Brain microvascular endothelial cell (primary cell): Measurements from ENCODE around the gene PADI4.

Source experiments
- DNase-seq: peaks from one replicate; pipeline ENCODE4 v3.0.0-alpha.2; 2020
- H3K27ac ChIP-seq: fragments of 250-450 bp; sonication (Bioruptor Pico); 2 replicates; pipeline ENCODE4 v1.5.1; 2020; ENCODE audit warnings: mild to moderate bottlenecking, moderate library complexity
- H3K27me3 ChIP-seq: fragments of 250-450 bp; sonication (Bioruptor Pico); replicated peaks from 2 replicates; pipeline ENCODE4 v1.5.1; 2020; ENCODE audit warnings: mild to moderate bottlenecking
- H3K36me3 ChIP-seq: fragments of 250-450 bp; sonication (Bioruptor Pico); replicated peaks from 2 replicates; pipeline ENCODE4 v1.5.1; 2020; ENCODE audit warnings: mild to moderate bottlenecking
- H3K4me3 ChIP-seq: 2 replicates; pipeline ENCODE4 v1.5.1; 2011; ENCODE audit warnings: low read depth, mild to moderate bottlenecking, control low read depth, low read length, moderate library complexity
- in situ Hi-C: cut with HindIII; loops from 2 replicates; pipeline ENCODE4 v1.10.0; 2017; ENCODE audit warnings: low sequenced_read_pairs, low pct_ligation_motif_present
- TF ChIP-seq, protein P1 (sequence below): IDR thresholded peaks from 2 replicates; pipeline ENCODE4 v1.5.1; 2011; ENCODE audit warnings: low read depth, mild to moderate bottlenecking, moderate library complexity, low read length, control low read depth, inconsistent platforms; ENCODE audit errors: missing control alignments

PADI4 gene

DNA sequence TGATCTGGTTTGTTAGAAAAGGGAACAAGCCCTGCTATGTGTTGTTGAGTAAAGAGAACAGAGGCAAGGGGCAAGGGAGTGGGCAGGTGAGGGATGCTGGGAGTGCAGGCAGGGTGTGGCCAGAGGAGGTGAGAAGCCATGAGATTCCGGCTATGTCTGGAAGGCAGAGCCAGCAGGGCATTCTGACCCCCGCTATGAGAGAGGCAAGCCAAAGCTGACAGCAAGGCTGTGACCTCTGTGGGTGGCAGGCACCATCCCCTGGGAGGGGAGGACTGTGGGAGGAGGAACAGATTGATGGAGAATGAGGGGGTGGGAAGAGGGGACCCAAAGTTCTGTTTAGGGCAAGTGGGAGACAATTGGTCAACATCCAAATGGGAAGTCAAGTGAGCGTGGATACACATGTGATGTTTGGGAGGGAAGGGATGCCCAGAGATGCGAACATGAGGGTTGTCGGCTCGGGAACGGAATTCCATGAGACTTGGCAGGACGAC, 44.5 kb downstream of the PADI4 start:
- Histone ChIP-seq H3K27ac (no peak overlapping the region), H3K36me3 (no peaks in the 10 kb centered on the region), H3K4me3 (no peak overlapping the region), H3K27me3 (no peaks in the 10 kb centered on the region)
- DNase-seq = no peak
- in situ Hi-C loops = no loop called here
- TF ChIP-seq, protein P1, sequence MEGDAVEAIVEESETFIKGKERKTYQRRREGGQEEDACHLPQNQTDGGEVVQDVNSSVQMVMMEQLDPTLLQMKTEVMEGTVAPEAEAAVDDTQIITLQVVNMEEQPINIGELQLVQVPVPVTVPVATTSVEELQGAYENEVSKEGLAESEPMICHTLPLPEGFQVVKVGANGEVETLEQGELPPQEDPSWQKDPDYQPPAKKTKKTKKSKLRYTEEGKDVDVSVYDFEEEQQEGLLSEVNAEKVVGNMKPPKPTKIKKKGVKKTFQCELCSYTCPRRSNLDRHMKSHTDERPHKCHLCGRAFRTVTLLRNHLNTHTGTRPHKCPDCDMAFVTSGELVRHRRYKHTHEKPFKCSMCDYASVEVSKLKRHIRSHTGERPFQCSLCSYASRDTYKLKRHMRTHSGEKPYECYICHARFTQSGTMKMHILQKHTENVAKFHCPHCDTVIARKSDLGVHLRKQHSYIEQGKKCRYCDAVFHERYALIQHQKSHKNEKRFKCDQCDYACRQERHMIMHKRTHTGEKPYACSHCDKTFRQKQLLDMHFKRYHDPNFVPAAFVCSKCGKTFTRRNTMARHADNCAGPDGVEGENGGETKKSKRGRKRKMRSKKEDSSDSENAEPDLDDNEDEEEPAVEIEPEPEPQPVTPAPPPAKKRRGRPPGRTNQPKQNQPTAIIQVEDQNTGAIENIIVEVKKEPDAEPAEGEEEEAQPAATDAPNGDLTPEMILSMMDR = no peak

DNA sequence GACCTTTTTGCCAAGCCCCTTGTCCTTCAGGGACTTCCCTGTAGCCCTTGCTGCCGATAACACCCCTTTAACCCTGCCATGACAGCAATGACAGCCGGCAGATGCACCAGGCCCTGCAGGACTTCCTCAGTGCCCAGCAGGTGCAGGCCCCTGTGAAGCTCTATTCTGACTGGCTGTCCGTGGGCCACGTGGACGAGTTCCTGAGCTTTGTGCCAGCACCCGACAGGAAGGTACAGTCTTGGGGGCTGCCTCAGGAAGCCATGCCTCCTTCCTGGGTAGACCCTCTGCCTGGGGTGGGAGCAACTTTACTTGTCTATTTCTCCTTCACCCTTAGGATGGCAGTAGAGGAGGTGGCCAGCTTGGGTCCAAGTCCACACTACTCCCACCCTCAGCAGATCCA, 47.9 kb downstream of the PADI4 start:
- in situ Hi-C loops = no loop called here
- no peak for DNase-seq

DNA sequence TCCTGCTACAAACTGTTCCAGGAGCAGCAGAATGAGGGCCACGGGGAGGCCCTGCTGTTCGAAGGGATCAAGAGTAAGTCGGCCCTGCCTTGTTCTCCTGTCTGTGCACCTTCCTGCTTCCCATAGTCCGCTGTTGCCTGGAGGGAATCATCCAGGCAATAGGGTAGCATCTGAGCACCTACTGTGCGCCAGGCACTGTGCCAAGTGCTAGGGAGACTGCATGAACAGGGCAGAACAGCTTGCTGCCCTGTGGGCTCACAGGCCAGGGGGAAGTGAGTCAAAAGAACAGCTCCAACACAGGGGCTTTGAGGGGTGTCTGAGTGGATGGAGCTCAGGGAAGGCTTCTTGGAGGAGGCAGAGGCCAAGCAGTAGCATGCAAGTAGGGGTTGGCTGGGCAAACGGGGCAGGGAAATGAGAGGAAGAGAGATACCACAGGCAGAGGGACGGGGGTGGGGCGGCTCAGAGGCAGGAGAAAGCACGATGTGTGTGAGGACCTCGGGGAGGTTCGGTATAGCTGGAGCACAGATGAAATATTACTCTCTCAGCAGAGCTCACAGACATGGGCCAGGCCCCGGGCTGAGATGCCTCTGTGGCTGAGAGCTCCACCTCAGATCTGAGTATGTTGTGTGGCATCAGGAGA, 48.5 kb downstream of the PADI4 start:
- no peak overlapping the region for H3K27ac ChIP-seq
- no peaks in the 10 kb centered on the region for H3K36me3 ChIP-seq
- DNase-seq = no peak
- TF ChIP-seq, protein P1 = no peak
- in situ Hi-C loops = no loop called here
- no peaks in the 10 kb centered on the region for H3K27me3 ChIP-seq
- no peak overlapping the region for H3K4me3 ChIP-seq

More for the DNA sequence above, 47.9 kb downstream of the PADI4 start:
- Histone ChIP-seq H3K36me3 (no peaks in the 10 kb centered on the region), H3K27me3 (no peaks in the 10 kb centered on the region), H3K27ac (no peak overlapping the region), H3K4me3 (no peak overlapping the region)
- TF ChIP-seq, protein P1 = no peak

DNA sequence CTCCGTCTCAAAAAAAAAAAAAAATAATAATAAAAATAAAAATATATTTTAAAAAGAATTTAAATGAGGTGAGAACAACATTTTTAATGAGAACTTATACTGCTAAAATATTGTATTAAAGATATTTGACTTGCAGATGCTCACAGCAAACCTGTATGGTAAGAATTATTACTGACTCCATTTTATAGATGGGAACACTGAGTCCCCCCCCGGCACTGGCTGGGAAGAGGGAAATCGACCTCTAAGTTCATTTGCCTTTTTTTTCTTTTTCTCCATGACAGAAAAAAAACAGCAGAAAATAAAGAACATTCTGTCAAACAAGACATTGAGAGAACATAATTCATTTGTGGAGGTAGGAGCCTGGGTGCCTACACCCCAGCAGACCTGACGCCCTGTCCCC, 50.6 kb downstream of the PADI4 start:
- no peak overlapping the region for H3K27ac ChIP-seq

DNA sequence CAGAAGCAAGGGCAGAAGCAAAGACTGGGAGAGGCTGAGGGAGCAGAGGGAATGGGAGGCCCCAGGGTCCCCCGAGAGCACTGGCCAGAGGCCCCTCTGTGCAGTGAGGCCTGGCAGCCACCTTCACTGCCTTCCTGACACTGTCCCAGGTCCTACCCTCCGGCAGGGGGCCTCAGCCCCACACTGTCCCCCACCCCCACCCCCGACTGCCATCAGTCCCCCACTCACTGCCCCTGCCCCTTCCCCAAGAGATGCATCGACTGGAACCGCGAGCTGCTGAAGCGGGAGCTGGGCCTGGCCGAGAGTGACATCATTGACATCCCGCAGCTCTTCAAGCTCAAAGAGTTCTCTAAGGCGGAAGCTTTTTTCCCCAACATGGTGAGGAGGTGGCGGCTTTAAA, 51.0 kb downstream of the PADI4 start:
- H3K27me3 ChIP-seq = no peaks in the 10 kb centered on the region
- TF ChIP-seq, protein P1 = no peak
- DNase-seq = no peak
- no peak overlapping the region for H3K4me3 ChIP-seq
- in situ Hi-C loops = no loop called here
- no peaks in the 10 kb centered on the region for H3K36me3 ChIP-seq
- H3K27ac ChIP-seq = no peak overlapping the region

More for the DNA sequence above, 50.6 kb downstream of the PADI4 start:
- Histone ChIP-seq H3K36me3 (no peaks in the 10 kb centered on the region), H3K4me3 (no peak overlapping the region), H3K27me3 (no peaks in the 10 kb centered on the region)
- in situ Hi-C loops = no loop called here
- TF ChIP-seq, protein P1 = no peak
- no peak for DNase-seq

DNA sequence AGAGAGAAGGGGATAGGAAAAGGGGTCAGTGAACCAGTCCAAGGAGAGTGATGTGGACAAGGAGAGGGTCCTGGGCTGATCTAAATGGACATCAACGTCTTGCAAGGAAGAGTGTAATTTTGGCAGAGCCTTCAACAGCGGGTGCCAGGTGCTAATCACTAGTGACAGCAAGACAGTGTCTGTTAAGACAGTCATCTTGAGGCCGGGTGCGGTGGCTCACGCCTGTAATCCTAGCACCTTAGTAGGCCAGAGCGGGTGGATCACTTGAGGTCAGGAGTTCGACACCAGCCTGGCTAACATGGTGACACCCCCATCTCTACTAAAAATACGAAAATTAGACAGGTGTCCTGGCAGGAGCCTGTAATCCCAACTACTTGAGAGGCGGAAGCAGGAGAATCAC, 51.8 kb downstream of the PADI4 start:
- no peaks in the 10 kb centered on the region for H3K36me3 ChIP-seq
- TF ChIP-seq, protein P1 = no peak
- no peak for DNase-seq
- no peak overlapping the region for H3K27ac ChIP-seq
- H3K4me3 ChIP-seq = no peak overlapping the region
- H3K27me3 ChIP-seq = no peaks in the 10 kb centered on the region
- in situ Hi-C loops = no loop called here
